ENCODE measurements around the gene SPAG17.

The SPAG17 gene
- total RNA-seq: 0 reads per million in 3 donors

- Histone ChIP-seq H3K4me1 (ENCODE audit: control insufficient read depth, insufficient read depth, low read length, poor library complexity, severe bottlenecking) (no peaks in the 10 kb centered on the region), H3K4me3 (ENCODE audit: insufficient read depth, low read depth, low read length, poor library complexity, severe bottlenecking) (no peak within 1 kb of the TSS), H3K27ac (ENCODE audit: insufficient read depth, low read length, poor library complexity, severe bottlenecking) (no peak within 1 kb of the TSS), H3K9me3 (ENCODE audit: control insufficient read depth, low read length) (no peaks in the 10 kb centered on the region), H3K27me3 (replicated peaks; ENCODE audit: control insufficient read depth, insufficient read depth, low read length, poor library complexity, severe bottlenecking) (no peaks in the 10 kb centered on the region), H3K36me3 (ENCODE audit: control insufficient read depth, insufficient read depth, low read length) (no peaks in the 10 kb centered on the region)
- no peak for DNase-seq
These were observed at the start of gene SPAG17 for GRCh38 chr1:118185084-118185832. TSS of gene SPAG17 (minus strand) at chr1:118185228. CDS start at chr1:118185157, 71 bp downstream.

- Histone ChIP-seq H3K4me3 (ENCODE audit: insufficient read depth, low read depth, low read length, poor library complexity, severe bottlenecking) (no peak overlapping the region), H3K27ac (ENCODE audit: insufficient read depth, low read length, poor library complexity, severe bottlenecking) (no peak overlapping the region), H3K9me3 (ENCODE audit: control insufficient read depth, low read length) (no peaks in the 10 kb centered on the region), H3K36me3 (ENCODE audit: control insufficient read depth, insufficient read depth, low read length) (no peaks in the 10 kb centered on the region), H3K4me1 (ENCODE audit: control insufficient read depth, insufficient read depth, low read length, poor library complexity, severe bottlenecking) (no peaks in the 10 kb centered on the region), H3K27me3 (replicated peaks; ENCODE audit: control insufficient read depth, insufficient read depth, low read length, poor library complexity, severe bottlenecking) (no peaks in the 10 kb centered on the region)
- DNase-seq: no peak
These were observed 40.4 kb upstream of the SPAG17 start for GRCh38 chr1:118225471-118225870.

- Histone ChIP-seq H3K36me3 (ENCODE audit: control insufficient read depth, insufficient read depth, low read length) (no peaks in the 10 kb centered on the region), H3K27ac (ENCODE audit: insufficient read depth, low read length, poor library complexity, severe bottlenecking) (no peak overlapping the region), H3K9me3 (ENCODE audit: control insufficient read depth, low read length) (no peaks in the 10 kb centered on the region), H3K4me3 (ENCODE audit: insufficient read depth, low read depth, low read length, poor library complexity, severe bottlenecking) (no peak overlapping the region), H3K27me3 (replicated peaks; ENCODE audit: control insufficient read depth, insufficient read depth, low read length, poor library complexity, severe bottlenecking) (no peaks in the 10 kb centered on the region), H3K4me1 (ENCODE audit: control insufficient read depth, insufficient read depth, low read length, poor library complexity, severe bottlenecking) (no peaks in the 10 kb centered on the region)
- no peak for DNase-seq
These were observed 38.4 kb upstream of the SPAG17 start for GRCh38 chr1:118223426-118223825.

GRCh38 chr1:118219438-118219837, 34.4 kb upstream of the SPAG17 start:
- H3K27me3 ChIP-seq (replicated peaks; ENCODE audit: control insufficient read depth, insufficient read depth, low read length, poor library complexity, severe bottlenecking): no peaks in the 10 kb centered on the region
- H3K4me3 ChIP-seq (ENCODE audit: insufficient read depth, low read depth, low read length, poor library complexity, severe bottlenecking): no peak overlapping the region
- no peaks in the 10 kb centered on the region for H3K36me3 ChIP-seq (ENCODE audit: control insufficient read depth, insufficient read depth, low read length)
- DNase-seq: no peak
- no peak overlapping the region for H3K27ac ChIP-seq (ENCODE audit: insufficient read depth, low read length, poor library complexity, severe bottlenecking)
- H3K4me1 ChIP-seq (ENCODE audit: control insufficient read depth, insufficient read depth, low read length, poor library complexity, severe bottlenecking): no peaks in the 10 kb centered on the region
- no peaks in the 10 kb centered on the region for H3K9me3 ChIP-seq (ENCODE audit: control insufficient read depth, low read length)

- Histone ChIP-seq H3K4me3 (ENCODE audit: insufficient read depth, low read depth, low read length, poor library complexity, severe bottlenecking) (no peak overlapping the region), H3K9me3 (ENCODE audit: control insufficient read depth, low read length) (no peaks in the 10 kb centered on the region), H3K4me1 (ENCODE audit: control insufficient read depth, insufficient read depth, low read length, poor library complexity, severe bottlenecking) (no peaks in the 10 kb centered on the region), H3K27me3 (replicated peaks; ENCODE audit: control insufficient read depth, insufficient read depth, low read length, poor library complexity, severe bottlenecking) (no peaks in the 10 kb centered on the region), H3K27ac (ENCODE audit: insufficient read depth, low read length, poor library complexity, severe bottlenecking) (no peak overlapping the region), H3K36me3 (ENCODE audit: control insufficient read depth, insufficient read depth, low read length) (no peaks in the 10 kb centered on the region)
- no peak for DNase-seq
These were observed 32.3 kb upstream of the SPAG17 start for GRCh38 chr1:118217141-118217838.

- Histone ChIP-seq H3K4me1 (ENCODE audit: control insufficient read depth, insufficient read depth, low read length, poor library complexity, severe bottlenecking) (no peaks in the 10 kb centered on the region), H3K4me3 (ENCODE audit: insufficient read depth, low read depth, low read length, poor library complexity, severe bottlenecking) (no peak overlapping the region), H3K27ac (ENCODE audit: insufficient read depth, low read length, poor library complexity, severe bottlenecking) (no peak overlapping the region), H3K36me3 (ENCODE audit: control insufficient read depth, insufficient read depth, low read length) (no peaks in the 10 kb centered on the region), H3K9me3 (ENCODE audit: control insufficient read depth, low read length) (no peaks in the 10 kb centered on the region), H3K27me3 (replicated peaks; ENCODE audit: control insufficient read depth, insufficient read depth, low read length, poor library complexity, severe bottlenecking) (no peaks in the 10 kb centered on the region)
- DNase-seq: no peak
These were observed 29.8 kb upstream of the SPAG17 start for GRCh38 chr1:118214866-118215265.

GRCh38 chr1:118210723-118211110, 25.7 kb upstream of the SPAG17 start:
- no peak for DNase-seq
- Histone ChIP-seq H3K27me3 (replicated peaks; ENCODE audit: control insufficient read depth, insufficient read depth, low read length, poor library complexity, severe bottlenecking) (no peaks in the 10 kb centered on the region), H3K9me3 (ENCODE audit: control insufficient read depth, low read length) (no peaks in the 10 kb centered on the region), H3K4me1 (ENCODE audit: control insufficient read depth, insufficient read depth, low read length, poor library complexity, severe bottlenecking) (no peaks in the 10 kb centered on the region), H3K27ac (ENCODE audit: insufficient read depth, low read length, poor library complexity, severe bottlenecking) (no peak overlapping the region), H3K36me3 (ENCODE audit: control insufficient read depth, insufficient read depth, low read length) (no peaks in the 10 kb centered on the region), H3K4me3 (ENCODE audit: insufficient read depth, low read depth, low read length, poor library complexity, severe bottlenecking) (no peak overlapping the region)

- H3K4me1 ChIP-seq (ENCODE audit: control insufficient read depth, insufficient read depth, low read length, poor library complexity, severe bottlenecking): no peaks in the 10 kb centered on the region
- DNase-seq: no peak
- no peaks in the 10 kb centered on the region for H3K36me3 ChIP-seq (ENCODE audit: control insufficient read depth, insufficient read depth, low read length)
- H3K27ac ChIP-seq (ENCODE audit: insufficient read depth, low read length, poor library complexity, severe bottlenecking): no peak overlapping the region
- H3K27me3 ChIP-seq (replicated peaks; ENCODE audit: control insufficient read depth, insufficient read depth, low read length, poor library complexity, severe bottlenecking): no peaks in the 10 kb centered on the region
- no peaks in the 10 kb centered on the region for H3K9me3 ChIP-seq (ENCODE audit: control insufficient read depth, low read length)
- no peak overlapping the region for H3K4me3 ChIP-seq (ENCODE audit: insufficient read depth, low read depth, low read length, poor library complexity, severe bottlenecking)
These were observed 25.2 kb upstream of the SPAG17 start for GRCh38 chr1:118210051-118210722.

- no peak for DNase-seq
- H3K27me3 ChIP-seq (replicated peaks; ENCODE audit: control insufficient read depth, insufficient read depth, low read length, poor library complexity, severe bottlenecking): no peaks in the 10 kb centered on the region
- no peak overlapping the region for H3K4me3 ChIP-seq (ENCODE audit: insufficient read depth, low read depth, low read length, poor library complexity, severe bottlenecking)
- H3K9me3 ChIP-seq (ENCODE audit: control insufficient read depth, low read length): no peaks in the 10 kb centered on the region
- H3K27ac ChIP-seq (ENCODE audit: insufficient read depth, low read length, poor library complexity, severe bottlenecking): no peak overlapping the region
- no peaks in the 10 kb centered on the region for H3K4me1 ChIP-seq (ENCODE audit: control insufficient read depth, insufficient read depth, low read length, poor library complexity, severe bottlenecking)
- H3K36me3 ChIP-seq (ENCODE audit: control insufficient read depth, insufficient read depth, low read length): no peaks in the 10 kb centered on the region
These were observed 24.6 kb upstream of the SPAG17 start for GRCh38 chr1:118209648-118210047.

- Histone ChIP-seq H3K36me3 (ENCODE audit: control insufficient read depth, insufficient read depth, low read length) (no peaks in the 10 kb centered on the region), H3K4me3 (ENCODE audit: insufficient read depth, low read depth, low read length, poor library complexity, severe bottlenecking) (no peak overlapping the region), H3K9me3 (ENCODE audit: control insufficient read depth, low read length) (no peaks in the 10 kb centered on the region), H3K4me1 (ENCODE audit: control insufficient read depth, insufficient read depth, low read length, poor library complexity, severe bottlenecking) (no peaks in the 10 kb centered on the region), H3K27me3 (replicated peaks; ENCODE audit: control insufficient read depth, insufficient read depth, low read length, poor library complexity, severe bottlenecking) (no peaks in the 10 kb centered on the region), H3K27ac (ENCODE audit: insufficient read depth, low read length, poor library complexity, severe bottlenecking) (no peak overlapping the region)
- DNase-seq: no peak
These were observed 21.9 kb upstream of the SPAG17 start for GRCh38 chr1:118206966-118207365.
